ENCODE data around the gene PRR30. TPM values are rescaled to one million over a fixed set of nuclear protein-coding genes. Genes with fewer than 3 reads are reported as not detected.

Gene PRR30
- total RNA-seq, 1 donor from 2014 or later, result not detected

DNA sequence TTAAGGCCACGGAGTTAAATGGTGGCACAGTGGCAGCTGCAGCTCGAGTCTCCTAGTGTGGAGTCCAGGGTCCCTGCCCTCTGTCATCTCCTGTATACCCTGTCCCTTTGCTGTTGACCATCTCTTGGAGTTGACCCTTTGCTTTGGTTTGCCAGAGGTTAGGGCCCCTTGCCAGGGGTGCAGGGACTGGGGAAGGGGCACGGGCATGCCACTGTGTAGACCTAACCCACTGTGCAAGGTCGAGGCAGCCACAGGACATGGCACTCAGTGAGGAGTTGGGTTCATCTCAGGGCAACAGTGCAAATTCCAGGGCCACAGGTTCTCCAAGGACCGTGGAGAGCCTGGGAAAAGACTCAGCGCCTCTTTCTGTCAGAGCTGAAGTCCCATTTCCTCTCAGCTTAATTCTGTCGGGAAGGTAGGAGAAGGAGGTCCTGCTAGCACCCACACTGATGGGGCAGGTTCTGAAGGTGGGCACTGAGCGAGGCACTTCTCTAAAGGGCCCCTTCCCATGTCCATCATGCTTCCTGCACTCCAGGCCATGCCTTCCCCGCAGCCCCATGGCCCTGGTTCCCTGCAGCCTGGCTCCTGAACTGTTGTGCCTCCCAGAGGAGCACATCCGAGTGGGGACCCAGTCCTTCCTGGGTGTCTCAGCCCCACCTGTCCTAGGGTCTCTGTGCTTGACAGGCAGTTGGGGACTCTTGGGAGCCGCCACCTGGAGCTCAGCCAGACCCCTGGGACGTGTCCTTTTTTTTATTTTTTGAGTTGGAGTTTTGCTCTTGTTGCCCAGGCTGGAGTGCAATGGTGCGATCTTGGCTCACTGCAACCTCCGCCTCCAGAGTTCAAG is 49.9 kb downstream of the PRR30 start:
- H3K9me3 Mint-ChIP-seq (ENCODE audit: unreplicated experiment), result peaks cover 7% of the 10 kb centered on the region
- peaks cover 3% of the 10 kb centered on the region for H3K27me3 Mint-ChIP-seq (ENCODE audit: unreplicated experiment)
- H3K4me1 Mint-ChIP-seq (ENCODE audit: low read depth, unreplicated experiment), result peaks cover 7% of the 10 kb centered on the region
- TF ChIP-seq, protein P1, sequence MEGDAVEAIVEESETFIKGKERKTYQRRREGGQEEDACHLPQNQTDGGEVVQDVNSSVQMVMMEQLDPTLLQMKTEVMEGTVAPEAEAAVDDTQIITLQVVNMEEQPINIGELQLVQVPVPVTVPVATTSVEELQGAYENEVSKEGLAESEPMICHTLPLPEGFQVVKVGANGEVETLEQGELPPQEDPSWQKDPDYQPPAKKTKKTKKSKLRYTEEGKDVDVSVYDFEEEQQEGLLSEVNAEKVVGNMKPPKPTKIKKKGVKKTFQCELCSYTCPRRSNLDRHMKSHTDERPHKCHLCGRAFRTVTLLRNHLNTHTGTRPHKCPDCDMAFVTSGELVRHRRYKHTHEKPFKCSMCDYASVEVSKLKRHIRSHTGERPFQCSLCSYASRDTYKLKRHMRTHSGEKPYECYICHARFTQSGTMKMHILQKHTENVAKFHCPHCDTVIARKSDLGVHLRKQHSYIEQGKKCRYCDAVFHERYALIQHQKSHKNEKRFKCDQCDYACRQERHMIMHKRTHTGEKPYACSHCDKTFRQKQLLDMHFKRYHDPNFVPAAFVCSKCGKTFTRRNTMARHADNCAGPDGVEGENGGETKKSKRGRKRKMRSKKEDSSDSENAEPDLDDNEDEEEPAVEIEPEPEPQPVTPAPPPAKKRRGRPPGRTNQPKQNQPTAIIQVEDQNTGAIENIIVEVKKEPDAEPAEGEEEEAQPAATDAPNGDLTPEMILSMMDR (IDR thresholded peaks at IDR 0.05; ENCODE audit: partially characterized antibody, unreplicated experiment), result no peak
- no peaks in the 10 kb centered on the region for H3K36me3 Mint-ChIP-seq (ENCODE audit: unreplicated experiment)
- no peak for DNase-seq
- no peak overlapping the region for H3K27ac Mint-ChIP-seq (ENCODE audit: unreplicated experiment)
- no peak overlapping the region for H3K4me3 Mint-ChIP-seq (ENCODE audit: unreplicated experiment)

DNA sequence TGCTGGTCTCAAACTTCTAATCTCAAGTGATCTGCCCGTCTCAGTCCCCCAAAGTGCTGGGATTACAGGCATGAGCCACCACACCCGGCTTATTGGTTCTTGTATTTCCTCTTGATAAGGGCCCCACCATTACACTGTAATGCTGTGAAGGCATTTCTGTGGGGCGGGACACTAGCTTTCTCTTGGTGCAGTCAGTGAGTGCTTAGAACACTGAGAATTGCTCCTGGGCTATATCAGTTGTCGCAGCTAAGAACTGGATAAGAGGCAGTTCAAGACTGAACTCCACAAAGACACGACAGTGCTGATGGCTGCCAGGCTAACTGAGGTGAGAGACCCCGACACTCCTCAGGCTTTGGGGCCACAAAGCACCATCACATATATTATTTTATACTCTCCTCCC is 50.6 kb downstream of the PRR30 start:
- H3K9me3 Mint-ChIP-seq (ENCODE audit: unreplicated experiment), result peaks cover 7% of the 10 kb centered on the region
- peak overlapping the region; percentile 15 for H3K4me3 Mint-ChIP-seq (ENCODE audit: unreplicated experiment)
- TF ChIP-seq, protein P1 (IDR thresholded peaks at IDR 0.05; ENCODE audit: partially characterized antibody, unreplicated experiment), result no peak
- DNase-seq, result no peak
- H3K27me3 Mint-ChIP-seq (ENCODE audit: unreplicated experiment), result peaks cover 3% of the 10 kb centered on the region
- no peak overlapping the region for H3K27ac Mint-ChIP-seq (ENCODE audit: unreplicated experiment)
- H3K4me1 Mint-ChIP-seq (ENCODE audit: low read depth, unreplicated experiment), result peaks cover 7% of the 10 kb centered on the region
- H3K36me3 Mint-ChIP-seq (ENCODE audit: unreplicated experiment), result no peaks in the 10 kb centered on the region

DNA sequence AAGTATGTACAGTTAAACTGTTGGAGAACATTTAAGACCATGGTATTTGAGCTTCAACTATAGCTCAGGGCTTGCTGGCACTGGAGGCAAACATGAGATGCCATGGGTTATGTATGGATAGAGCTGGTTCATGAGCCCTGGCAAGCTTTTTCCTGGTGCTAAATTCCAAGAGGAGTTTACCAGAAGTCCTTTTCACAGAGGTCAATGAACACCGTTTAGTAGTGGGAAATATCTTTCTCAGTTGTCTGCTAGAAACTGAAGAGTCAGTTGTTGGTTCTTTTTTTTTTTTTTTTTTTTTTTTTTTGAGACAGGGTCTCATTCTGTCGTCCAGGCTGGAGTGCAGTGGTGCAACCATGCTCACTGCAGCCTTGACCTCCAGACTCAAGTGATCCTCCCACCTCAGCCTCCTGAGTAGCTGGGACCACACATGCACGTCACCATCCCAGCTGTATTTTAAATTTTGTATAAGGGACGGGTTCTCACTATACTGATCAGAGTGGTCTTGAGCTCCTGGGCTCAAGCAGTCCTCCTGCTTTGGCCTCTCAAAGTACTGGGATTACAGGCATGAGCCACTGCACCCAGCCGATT is 51.3 kb downstream of the PRR30 start:
- H3K27ac Mint-ChIP-seq (ENCODE audit: unreplicated experiment), result no peak overlapping the region
- DNase-seq, result no peak
- no peaks in the 10 kb centered on the region for H3K36me3 Mint-ChIP-seq (ENCODE audit: unreplicated experiment)
- H3K9me3 Mint-ChIP-seq (ENCODE audit: unreplicated experiment), result peaks cover 7% of the 10 kb centered on the region
- H3K27me3 Mint-ChIP-seq (ENCODE audit: unreplicated experiment), result peaks cover 3% of the 10 kb centered on the region
- H3K4me1 Mint-ChIP-seq (ENCODE audit: low read depth, unreplicated experiment), result peaks cover 7% of the 10 kb centered on the region
- peak overlapping the region; percentile 70 for H3K4me3 Mint-ChIP-seq (ENCODE audit: unreplicated experiment)
- TF ChIP-seq, protein P1 (IDR thresholded peaks at IDR 0.05; ENCODE audit: partially characterized antibody, unreplicated experiment), result no peak

Other genes starting within 250 kb of the PRR30 start
- gene MAPRE3, start 168.8 kb downstream of the PRR30 start, total RNA-seq (ENCODE audit: unreplicated experiment), result 49.2 TPM
- 35.8 TPM for gene TMEM214, start 106.4 kb downstream of the PRR30 start, total RNA-seq (ENCODE audit: unreplicated experiment)
- gene AGBL5, start 87.7 kb downstream of the PRR30 start, total RNA-seq (ENCODE audit: unreplicated experiment), result 17.3 TPM
- 215 TPM for gene OST4, start 67.8 kb downstream of the PRR30 start, total RNA-seq (ENCODE audit: unreplicated experiment)
- gene EMILIN1, start 60.8 kb downstream of the PRR30 start, total RNA-seq (ENCODE audit: unreplicated experiment), result 3.2 TPM
- 5.3 TPM for gene KHK, start 52.6 kb downstream of the PRR30 start, total RNA-seq (ENCODE audit: unreplicated experiment)
- gene CGREF1, start 20.3 kb downstream of the PRR30 start, total RNA-seq (ENCODE audit: unreplicated experiment), result 1.3 TPM
- gene ABHD1, start 15.6 kb downstream of the PRR30 start, total RNA-seq (ENCODE audit: unreplicated experiment), result not detected
- 35.5 TPM for gene PREB, start 4.8 kb downstream of the PRR30 start, total RNA-seq (ENCODE audit: unreplicated experiment)
- gene TCF23, start 9.6 kb upstream of the PRR30 start, total RNA-seq (ENCODE audit: unreplicated experiment), result not detected
- gene ATRAID, start 72.6 kb upstream of the PRR30 start, total RNA-seq (ENCODE audit: unreplicated experiment), result 58.8 TPM
- gene SLC5A6, start 72.9 kb upstream of the PRR30 start, total RNA-seq (ENCODE audit: unreplicated experiment), result 40.0 TPM
- 38.5 TPM for gene CAD, start 78.0 kb upstream of the PRR30 start, total RNA-seq (ENCODE audit: unreplicated experiment)
- gene SLC30A3, start 123.6 kb upstream of the PRR30 start, total RNA-seq (ENCODE audit: unreplicated experiment), result 1.3 TPM
- gene DNAJC5G, start 136.0 kb upstream of the PRR30 start, total RNA-seq (ENCODE audit: unreplicated experiment), result not detected
- gene TRIM54, start 143.0 kb upstream of the PRR30 start, total RNA-seq (ENCODE audit: unreplicated experiment), result 2.0 TPM
- gene UCN, start 169.0 kb upstream of the PRR30 start, total RNA-seq (ENCODE audit: unreplicated experiment), result 1.9 TPM
- gene MPV17, start 183.7 kb upstream of the PRR30 start, total RNA-seq (ENCODE audit: unreplicated experiment), result 56.6 TPM
- gene GTF3C2, start 217.4 kb upstream of the PRR30 start, total RNA-seq (ENCODE audit: unreplicated experiment), result 111 TPM
- gene EIF2B4, start 230.9 kb upstream of the PRR30 start, total RNA-seq (ENCODE audit: unreplicated experiment), result 53.6 TPM
- gene SNX17, start 231.2 kb upstream of the PRR30 start, total RNA-seq (ENCODE audit: unreplicated experiment), result 72.5 TPM
- 30.2 TPM for gene ZNF513, start 241.3 kb upstream of the PRR30 start, total RNA-seq (ENCODE audit: unreplicated experiment)